ENCODE data around the gene POLR1E. TPM values are rescaled to one million over a fixed set of nuclear protein-coding genes. Genes with fewer than 3 reads are reported as not detected.

POLR1E gene
- total RNA-seq, 4 donors from 2014 or later = 4.0 to 15.7 (median 9.0) TPM

- Histone ChIP-seq H3K4me1 (no peaks in the 10 kb centered on the region), H3K9me3 (no peaks in the 10 kb centered on the region), H3K4me3 (no peak overlapping the region), H3K27me3 (no peaks in the 10 kb centered on the region), H3K36me3 (peaks cover 0 to 51% (median 16%) of the 10 kb centered on the region in 4 donors), H3K27ac (no peak overlapping the region)
- DNase-seq = no peak
- in situ Hi-C loops (cut with MboI; ENCODE audit: low pct_ligation_motif_present in 1 of 4, low pct_unique_long_range_greater_than_20kb in 1 of 4, low sequenced_read_pairs in 3 of 4) = no loop called here
- intact Hi-C loops (cut with DNase I; ENCODE audit: low total_unique reads) = no loop called here
- TF ChIP-seq POLR2A (IDR thresholded peaks at IDR 0.05) = no peak
- no peak for TF ChIP-seq EP300 (IDR thresholded peaks at IDR 0.05; ENCODE audit: low read depth)
- no peak for TF ChIP-seq CTCF (IDR thresholded peaks at IDR 0.05)
- TF ChIP-seq POLR2AphosphoS5 (IDR thresholded peaks at IDR 0.05) = no peak
- 93% methylated on average over 3 of the region's 3 CpGs; no CpG with 5 or more reads in 1 of the 2 donors for WGBS, 2 donors (ENCODE audit: low coverage in 1 of 2)
Measured at GRCh38 chr9:37438359-37438758, 47.4 kb upstream of the POLR1E start.

- Histone ChIP-seq H3K27ac (no peak overlapping the region), H3K4me3 (no peak overlapping the region), H3K27me3 (no peaks in the 10 kb centered on the region), H3K36me3 (peaks cover 0 to 45% (median 16%) of the 10 kb centered on the region in 4 donors), H3K4me1 (peaks cover 0 to 24% (median 11%) of the 10 kb centered on the region in 4 donors), H3K9me3 (no peaks in the 10 kb centered on the region)
- no peak for TF ChIP-seq EP300 (IDR thresholded peaks at IDR 0.05; ENCODE audit: low read depth)
- no peak for TF ChIP-seq CTCF (IDR thresholded peaks at IDR 0.05)
- TF ChIP-seq POLR2A (IDR thresholded peaks at IDR 0.05) = no peak
- no peak for TF ChIP-seq POLR2AphosphoS5 (IDR thresholded peaks at IDR 0.05)
- WGBS, 2 donors (ENCODE audit: low coverage in 1 of 2) = 91% methylated on average over 21 of the region's 21 CpGs; no CpG with 5 or more reads in 1 of the 2 donors
- DNase-seq = no peak
- intact Hi-C loops (cut with DNase I; ENCODE audit: low total_unique reads) = no loop called here
- in situ Hi-C loops (cut with MboI; ENCODE audit: low pct_ligation_motif_present in 1 of 4, low pct_unique_long_range_greater_than_20kb in 1 of 4, low sequenced_read_pairs in 3 of 4) = no loop called here
Measured at GRCh38 chr9:37441776-37442370, 43.9 kb upstream of the POLR1E start.

GRCh38 chr9:37442556-37442955, 43.2 kb upstream of the POLR1E start:
- no peak for DNase-seq
- no peak for TF ChIP-seq POLR2A (IDR thresholded peaks at IDR 0.05)
- TF ChIP-seq EP300 (IDR thresholded peaks at IDR 0.05; ENCODE audit: low read depth) = no peak
- TF ChIP-seq POLR2AphosphoS5 (IDR thresholded peaks at IDR 0.05) = no peak
- TF ChIP-seq CTCF (IDR thresholded peaks at IDR 0.05) = no peak
- Histone ChIP-seq H3K9me3 (no peaks in the 10 kb centered on the region), H3K4me3 (no peak overlapping the region), H3K27ac (no peak overlapping the region), H3K4me1 (peaks cover 0 to 24% (median 11%) of the 10 kb centered on the region in 4 donors), H3K36me3 (peaks cover 0 to 38% (median 13%) of the 10 kb centered on the region in 4 donors), H3K27me3 (no peaks in the 10 kb centered on the region)
- WGBS, 2 donors (ENCODE audit: low coverage in 1 of 2) = 80 to 94% methylated on average over 1 to 2 of the region's 2 CpGs
- in situ Hi-C loops (cut with MboI; ENCODE audit: low pct_ligation_motif_present in 1 of 4, low pct_unique_long_range_greater_than_20kb in 1 of 4, low sequenced_read_pairs in 3 of 4) = no loop called here
- intact Hi-C loops (cut with DNase I; ENCODE audit: low total_unique reads) = no loop called here

- in situ Hi-C loops (cut with MboI; ENCODE audit: low pct_ligation_motif_present in 1 of 4, low pct_unique_long_range_greater_than_20kb in 1 of 4, low sequenced_read_pairs in 3 of 4) (no loop called here), intact Hi-C loops (cut with DNase I; ENCODE audit: low total_unique reads) (no loop called here)
- no peak for DNase-seq
- H3K27me3 ChIP-seq = no peaks in the 10 kb centered on the region
- no peak overlapping the region for H3K27ac ChIP-seq
- no peak overlapping the region for H3K4me3 ChIP-seq
- peaks cover 0 to 30% (median 9%) of the 10 kb centered on the region in 4 donors for H3K36me3 ChIP-seq
- H3K4me1 ChIP-seq = peaks cover 0 to 24% (median 11%) of the 10 kb centered on the region in 4 donors
- H3K9me3 ChIP-seq = no peaks in the 10 kb centered on the region
- no peak for TF ChIP-seq POLR2AphosphoS5 (IDR thresholded peaks at IDR 0.05)
- TF ChIP-seq POLR2A (IDR thresholded peaks at IDR 0.05) = no peak
- no peak for TF ChIP-seq EP300 (IDR thresholded peaks at IDR 0.05; ENCODE audit: low read depth)
- TF ChIP-seq CTCF (IDR thresholded peaks at IDR 0.05) = no peak
- 97 to 100% methylated on average over 2 to 5 of the region's 5 CpGs for WGBS, 2 donors (ENCODE audit: low coverage in 1 of 2)
Measured at GRCh38 chr9:37443566-37443965, 42.2 kb upstream of the POLR1E start.
